HG02884 (cell line): ENCODE data around the gene STXBP6.
"Not testable (repeated sequence)": the region's sequence is repeated elsewhere in the genome, so short reads cannot be mapped to it uniquely, and the experiment has no call there.

Source experiments
- ATAC-seq: cut with Tn5 transposase; IDR thresholded peaks from one replicate; pipeline ENCODE4 v1.9.1; 2021; ENCODE audit warnings: mild to moderate bottlenecking, moderate library complexity; ENCODE audit not compliant: unreplicated experiment

The STXBP6 gene

DNA sequence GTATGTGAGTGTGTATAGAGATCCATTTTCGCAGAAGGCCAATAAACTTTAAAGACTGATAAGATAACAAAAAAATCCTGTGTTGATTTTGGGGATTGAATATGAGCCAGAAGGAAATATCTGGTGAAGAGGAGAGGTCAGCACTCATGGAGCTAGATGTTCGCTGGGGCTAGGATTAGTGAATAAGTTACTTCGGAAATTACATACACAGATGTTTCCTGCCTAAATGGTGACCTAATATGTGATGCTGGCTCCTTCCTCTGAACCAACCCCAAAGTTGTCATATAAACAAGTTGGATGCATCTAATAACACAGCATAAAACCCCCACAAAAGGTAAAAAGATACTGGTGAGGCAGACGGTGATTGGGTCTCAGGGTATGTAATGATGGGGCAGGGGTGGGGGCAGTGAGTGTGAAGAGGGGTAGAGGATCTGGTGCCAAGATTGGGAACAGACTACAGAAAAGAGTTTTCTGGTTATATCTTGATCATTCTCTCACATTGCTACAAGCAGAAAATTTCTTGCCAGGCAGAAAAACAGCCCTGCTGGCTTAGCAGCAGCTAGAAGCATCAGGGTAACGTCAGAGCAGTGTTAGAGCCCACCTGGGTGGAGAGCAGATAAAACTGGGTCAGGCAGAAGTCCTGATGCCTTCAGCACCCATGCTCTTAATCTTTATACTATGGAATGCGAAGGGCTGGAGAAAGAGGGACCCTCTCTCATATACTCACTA is 275.6 kb downstream of the STXBP6 start:
- ATAC-seq: no peak

DNA sequence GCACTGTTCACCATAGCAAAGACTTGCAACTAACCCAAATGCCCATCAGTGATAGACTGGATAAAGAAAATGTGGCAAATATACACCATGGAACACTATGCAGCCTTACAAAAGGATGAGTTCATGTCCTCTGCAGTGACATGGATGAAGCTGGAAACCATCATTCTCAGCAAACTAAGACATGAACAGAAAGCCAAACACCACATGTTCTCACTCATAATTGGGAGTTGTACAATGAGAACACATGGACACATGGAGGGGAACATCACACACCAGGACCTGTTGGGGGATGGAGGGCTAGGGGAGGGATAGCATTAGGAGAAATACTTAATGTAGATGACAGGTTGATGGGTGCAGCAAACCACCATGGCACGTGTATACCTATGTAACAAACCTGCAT is 276.4 kb downstream of the STXBP6 start:
- ATAC-seq: not testable (repeated sequence)

DNA sequence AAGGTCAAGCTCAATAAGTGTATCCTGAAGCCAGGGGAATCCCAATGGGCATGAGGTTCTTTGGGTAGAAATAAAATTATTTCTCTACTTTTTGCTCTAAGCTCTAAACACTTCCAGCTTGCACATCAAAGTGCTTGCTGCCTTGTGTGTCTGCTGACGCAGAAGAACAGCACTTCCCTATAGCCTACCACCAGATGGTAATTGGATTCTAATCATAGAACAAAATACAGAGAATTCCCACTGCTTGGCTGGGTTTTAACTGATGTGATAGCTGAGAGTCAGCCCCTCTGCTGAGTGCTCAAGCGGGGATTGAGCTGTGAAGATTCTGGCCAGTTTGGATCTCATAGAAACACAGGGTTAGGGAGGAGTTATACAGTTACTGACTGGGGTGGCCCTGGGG is 283.5 kb downstream of the STXBP6 start:
- no peak for ATAC-seq

DNA sequence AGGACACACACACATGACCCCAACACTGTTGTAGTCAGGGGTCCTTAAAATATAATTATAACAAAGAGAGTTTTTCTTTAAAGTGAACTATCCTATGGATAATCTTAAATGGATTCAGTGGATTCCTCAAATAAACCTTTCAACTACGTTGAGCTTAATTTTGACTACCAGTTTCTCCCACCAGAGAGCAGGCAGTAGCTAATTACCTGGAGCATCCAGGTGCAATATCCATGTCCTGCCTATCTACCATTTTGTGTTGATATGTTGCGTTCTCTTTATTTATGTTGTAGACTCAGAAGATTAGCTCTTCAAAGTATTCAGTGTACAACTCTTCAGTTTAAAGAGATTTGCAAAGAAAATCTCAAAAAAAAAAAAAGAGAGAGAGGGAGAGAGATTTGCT is 288.8 kb downstream of the STXBP6 start:
- no peak for ATAC-seq
